Activated CD8-positive, alpha-beta T cell treated with anti-CD3 and anti-CD28 coated beads, Interleukin-2, amount 10 ng/mL, durations not matched to agents 7 days and 5 days (primary cell): ENCODE results near the gene INHBE. TPM values are rescaled to one million over a fixed set of nuclear protein-coding genes. Genes with fewer than 3 reads are reported as not detected.
A peak's percentile ranks its signal among the peaks of the same experiment; 100 is the strongest.
"Not testable (repeated sequence)": the region's sequence is repeated elsewhere in the genome, so short reads cannot be mapped to it uniquely, and the experiment has no call there.

Source experiments
- ATAC-seq: fragments of 150-1000 bp; cut with Tn5 transposase; one replicate; pipeline ENCODE4 v1.10.0; 2021; ENCODE audit warnings: moderate library complexity
- CTCF ChIA-PET: fragments of 350-600 bp; sonication (Branson Sonifier 250); formaldehyde crosslinking; loops from one replicate; lab custom pipeline; 2021; ENCODE audit warnings: antibody characterized with exemption; lab: Charles Lee
- POLR2A ChIA-PET: fragments of 350-600 bp; sonication (Branson Sonifier 250); formaldehyde crosslinking; loops from one replicate; lab custom pipeline; 2021; ENCODE audit warnings: antibody characterized with exemption; lab: Charles Lee
- DNase-seq: peaks from one replicate; pipeline ENCODE4 v3.0.0-alpha.2; 2020
- H3K27ac Mint-ChIP-seq: one replicate; pipeline ENCODE4 v1.8.0; 2021; ENCODE audit warnings: mild to moderate bottlenecking, mixed read lengths
- H3K27me3 Mint-ChIP-seq: one replicate; pipeline ENCODE4 v1.8.0; 2021; ENCODE audit warnings: low read depth, mixed read lengths
- H3K36me3 Mint-ChIP-seq: one replicate; pipeline ENCODE4 v1.8.0; 2021; ENCODE audit warnings: low read depth, mixed read lengths
- H3K4me1 Mint-ChIP-seq: one replicate; pipeline ENCODE4 v1.8.0; 2021; ENCODE audit warnings: low read depth, mixed read lengths
- H3K4me3 Mint-ChIP-seq: one replicate; pipeline ENCODE4 v1.8.0; 2021; ENCODE audit warnings: mild to moderate bottlenecking, mixed read lengths
- H3K9me3 Mint-ChIP-seq: one replicate; pipeline ENCODE4 v1.8.0; 2022; ENCODE audit warnings: mixed read lengths; ENCODE audit not compliant: insufficient read depth
- total RNA-seq, 2 experiments: library from RNA; stranded (reverse); gene quantifications; one replicate each; pipeline ENCODE4 v1.2.3, GENCODE V29; 2021

The INHBE gene
- total RNA-seq, 2 experiments from 2014 or later = not detected

- POLR2A ChIA-PET = interaction anchor here (1.2 to 2.4 kb wide), 4 partner anchors 8 to 409 kb away, joined by 3 to 14 read pairs (median 10); partner anchors contain the start of genes ARHGAP9 and DDIT3
- Mint-ChIP-seq H3K27me3 (no peaks in the 10 kb centered on the region), H3K27ac (peak overlapping the region; percentile 93), H3K4me3 (peak overlapping the region; percentile 89), H3K36me3 (peaks cover 38% of the 10 kb centered on the region), H3K9me3 (no peaks in the 10 kb centered on the region), H3K4me1 (peaks cover 39% of the 10 kb centered on the region)
- DNase-seq (no peak), ATAC-seq (no peak)
- CTCF ChIA-PET = interaction anchor here (2.9 kb wide), 1 partner anchor 10 kb away, joined by 22 read pairs; no protein-coding TSS in a partner anchor
Measured at GRCh38 chr12:57487055-57487596, 32.0 kb downstream of the INHBE start.

GRCh38 chr12:57487597-57488401, 32.7 kb downstream of the INHBE start, which contains the start of gene MARS1:
TSS of gene MARS1 (plus strand) at chr12:57488068. CDS start at chr12:57488091, 23 bp downstream.
- CTCF ChIA-PET = interaction anchor here (1.0 to 2.9 kb wide), 3 partner anchors 10 to 29 kb away, joined by 3 to 22 read pairs (median 4); partner anchors contain the start of gene GLI1
- no peaks in the 10 kb centered on the region for H3K27me3 Mint-ChIP-seq
- peaks cover 41% of the 10 kb centered on the region for H3K4me1 Mint-ChIP-seq
- POLR2A ChIA-PET = interaction anchor here (1.2 to 2.4 kb wide), 4 partner anchors 8 to 410 kb away, joined by 3 to 14 read pairs (median 10); partner anchors contain the start of genes ARHGAP9 and DDIT3
- peak within 1 kb of the TSS; percentile 93 for H3K27ac Mint-ChIP-seq
- peak; percentile 96 for DNase-seq
- H3K36me3 Mint-ChIP-seq = peaks cover 41% of the 10 kb centered on the region
- peak; percentile 97 for ATAC-seq
- H3K9me3 Mint-ChIP-seq = no peaks in the 10 kb centered on the region
- peak within 1 kb of the TSS; percentile 89 for H3K4me3 Mint-ChIP-seq

GRCh38 chr12:57488402-57489156, 33.5 kb downstream of the INHBE start:
- H3K4me1 Mint-ChIP-seq = peaks cover 37% of the 10 kb centered on the region
- CTCF ChIA-PET = interaction anchor here (1.0 to 1.4 kb wide), 2 partner anchors 26 to 30 kb away, joined by 3 to 4 read pairs; partner anchors contain the start of gene GLI1
- H3K4me3 Mint-ChIP-seq = peak overlapping the region; percentile 89
- POLR2A ChIA-PET = interaction anchor here (0.6 to 2.3 kb wide), 2 partner anchors 9 to 145 kb away, joined by 3 to 11 read pairs; partner anchors contain the start of gene ARHGAP9
- H3K27me3 Mint-ChIP-seq = no peaks in the 10 kb centered on the region
- ATAC-seq = no peak
- peaks cover 44% of the 10 kb centered on the region for H3K36me3 Mint-ChIP-seq
- no peak for DNase-seq
- no peaks in the 10 kb centered on the region for H3K9me3 Mint-ChIP-seq
- peak overlapping the region; percentile 93 for H3K27ac Mint-ChIP-seq

- peak overlapping the region; percentile 93 for H3K27ac Mint-ChIP-seq
- no peak for DNase-seq
- no peaks in the 10 kb centered on the region for H3K27me3 Mint-ChIP-seq
- no peaks in the 10 kb centered on the region for H3K9me3 Mint-ChIP-seq
- H3K4me3 Mint-ChIP-seq = peak overlapping the region; percentile 89
- ATAC-seq = no peak
- H3K4me1 Mint-ChIP-seq = peaks cover 37% of the 10 kb centered on the region
- H3K36me3 Mint-ChIP-seq = peaks cover 44% of the 10 kb centered on the region
- ChIA-PET CTCF (interaction anchor here (1.0 to 1.4 kb wide), 2 partner anchors 26 to 30 kb away, joined by 3 to 4 read pairs; partner anchors contain the start of gene GLI1), POLR2A (interaction anchor here (0.6 to 2.3 kb wide), 2 partner anchors 10 to 146 kb away, joined by 3 to 11 read pairs; partner anchors contain the start of gene ARHGAP9)
Measured at GRCh38 chr12:57489157-57489641, 34.1 kb downstream of the INHBE start.

- ChIA-PET POLR2A (interaction anchor here (2.1 kb wide), 1 partner anchor 30 kb away, joined by 9 read pairs; the partner anchor contains the start of gene DDIT3), CTCF (interaction anchor here (2.6 kb wide), 1 partner anchor 13 kb away, joined by 12 read pairs; no protein-coding TSS in a partner anchor)
- DNase-seq (no peak), ATAC-seq (no peak)
- Mint-ChIP-seq H3K9me3 (no peaks in the 10 kb centered on the region), H3K4me3 (no peak overlapping the region), H3K36me3 (peaks cover 48% of the 10 kb centered on the region), H3K4me1 (peaks cover 37% of the 10 kb centered on the region), H3K27me3 (no peaks in the 10 kb centered on the region), H3K27ac (peak overlapping the region; percentile 93)
Measured at GRCh38 chr12:57490126-57490525, 35.0 kb downstream of the INHBE start.

GRCh38 chr12:57491393-57492280, 36.5 kb downstream of the INHBE start:
- ATAC-seq (peak; percentile 12), DNase-seq (no peak)
- ChIA-PET POLR2A (interaction anchor here (1.0 to 2.1 kb wide), 2 partner anchors 11 to 28 kb away, joined by 3 to 9 read pairs; partner anchors contain the start of genes ARHGAP9 and DDIT3), CTCF (interaction anchor here (0.7 to 2.6 kb wide), 3 partner anchors 12 to 33 kb away, joined by 3 to 12 read pairs (median 4); partner anchors contain the start of gene ARHGAP9)
- Mint-ChIP-seq H3K4me3 (no peak overlapping the region), H3K4me1 (peaks cover 37% of the 10 kb centered on the region), H3K27me3 (no peaks in the 10 kb centered on the region), H3K9me3 (no peaks in the 10 kb centered on the region), H3K27ac (peak overlapping the region; percentile 55), H3K36me3 (peaks cover 61% of the 10 kb centered on the region)

GRCh38 chr12:57495051-57495701, 40.1 kb downstream of the INHBE start:
- H3K9me3 Mint-ChIP-seq, CTCF ChIA-PET, POLR2A ChIA-PET, H3K4me3 Mint-ChIP-seq, DNase-seq, ATAC-seq, H3K27ac Mint-ChIP-seq, H3K27me3 Mint-ChIP-seq: not testable (repeated sequence)
- peaks cover 71% of the 10 kb centered on the region for H3K36me3 Mint-ChIP-seq
- H3K4me1 Mint-ChIP-seq = peaks cover 12% of the 10 kb centered on the region

GRCh38 chr12:57496822-57497221, 41.7 kb downstream of the INHBE start:
- Mint-ChIP-seq H3K4me3 (no peak overlapping the region), H3K4me1 (peaks cover 6% of the 10 kb centered on the region), H3K36me3 (peaks cover 69% of the 10 kb centered on the region), H3K27me3 (no peaks in the 10 kb centered on the region), H3K9me3 (no peaks in the 10 kb centered on the region), H3K27ac (no peak overlapping the region)
- DNase-seq (no peak), ATAC-seq (no peak)
- POLR2A ChIA-PET = interaction anchor here (1.8 kb wide), 1 partner anchor 17 kb away, joined by 10 read pairs; the partner anchor contains the start of gene ARHGAP9
- CTCF ChIA-PET = interaction anchor here (0.8 to 1.0 kb wide), 2 partner anchors 16 to 35 kb away, joined by 3 read pairs; no protein-coding TSS in a partner anchor

- no peaks in the 10 kb centered on the region for H3K27me3 Mint-ChIP-seq
- no peak for ATAC-seq
- no peak for DNase-seq
- H3K27ac Mint-ChIP-seq = peak overlapping the region; percentile 21
- CTCF ChIA-PET = interaction anchor here (0.8 to 1.0 kb wide), 2 partner anchors 16 to 35 kb away, joined by 3 read pairs; no protein-coding TSS in a partner anchor
- H3K4me3 Mint-ChIP-seq = no peak overlapping the region
- peaks cover 6% of the 10 kb centered on the region for H3K4me1 Mint-ChIP-seq
- peaks cover 73% of the 10 kb centered on the region for H3K36me3 Mint-ChIP-seq
- POLR2A ChIA-PET = interaction anchor here (1.8 kb wide), 1 partner anchor 18 kb away, joined by 10 read pairs; the partner anchor contains the start of gene ARHGAP9
- H3K9me3 Mint-ChIP-seq = no peaks in the 10 kb centered on the region
Measured at GRCh38 chr12:57497223-57498131, 42.4 kb downstream of the INHBE start.
